CD4-positive, alpha-beta T cell (primary cell): ENCODE data around the gene LHX4. TPM values are rescaled to one million over a fixed set of nuclear protein-coding genes. Genes with fewer than 3 reads are reported as not detected.

ENCODE experiments used
- ATAC-seq: fragments of 200-7000 bp; cut with Tn5 transposase; one replicate; pipeline ENCODE4 v1.10.0; 2022; ENCODE audit warnings: mild to moderate bottlenecking; ENCODE audit not compliant: poor library complexity
- CTCF ChIA-PET: fragments of 350-600 bp; sonication (Branson Sonifier 250); formaldehyde crosslinking; loops from one replicate; lab custom pipeline; 2021; ENCODE audit warnings: antibody characterized with exemption, inconsistent platforms; lab: Charles Lee
- POLR2A ChIA-PET: fragments of 350-600 bp; sonication (Branson Sonifier 250); formaldehyde crosslinking; loops from one replicate; lab custom pipeline; 2021; ENCODE audit warnings: antibody characterized with exemption, inconsistent platforms; lab: Charles Lee
- DNase-seq, 14 experiments: peaks; one replicate each; pipeline ENCODE4 v3.0.0-alpha.2; 2013 to 2020; ENCODE audit warnings: mixed read lengths in 2 of 14
- H3K27ac ChIP-seq, 2 donors: one replicate each; pipeline versions ENCODE4 v1.5.1 to v1.7.0; 2013; ENCODE audit warnings: low read length in 2 of 2, low read depth in 1 of 2, mild to moderate bottlenecking in 1 of 2
- H3K27me3 ChIP-seq, 2 experiments: 1 replicate in 1 of 2; 2 replicates in 1 of 2; pipeline versions ENCODE4 v1.6.1 to v1.7.0; 2013; ENCODE audit warnings: low read length in 2 of 2, control low read depth in 1 of 2, mild to moderate bottlenecking in 1 of 2, moderate library complexity in 1 of 2; ENCODE audit not compliant: insufficient read depth in 2 of 2, control insufficient read depth in 1 of 2
- H3K36me3 ChIP-seq: one replicate; pipeline ENCODE4 v1.6.1; 2013; ENCODE audit warnings: low read length, control low read depth; ENCODE audit not compliant: insufficient read depth
- H3K4me1 ChIP-seq: one replicate; pipeline ENCODE4 v1.6.1; 2013; ENCODE audit warnings: low read length, control low read depth; ENCODE audit not compliant: insufficient read depth
- H3K4me3 ChIP-seq: one replicate; pipeline ENCODE4 v1.5.1; 2013; ENCODE audit warnings: mild to moderate bottlenecking, low read length, moderate library complexity
- H3K9me3 ChIP-seq, 2 experiments: 1 replicate in 1 of 2; 2 replicates in 1 of 2; pipeline versions ENCODE4 v1.6.1 to v1.7.0; 2013; ENCODE audit warnings: low read length in 2 of 2, mild to moderate bottlenecking in 2 of 2, control low read depth in 1 of 2, moderate library complexity in 1 of 2; ENCODE audit not compliant: control insufficient read depth in 1 of 2, insufficient read depth in 1 of 2
- H3K27ac Mint-ChIP-seq: one replicate; pipeline ENCODE4 v1.8.0; 2020; ENCODE audit warnings: mixed read lengths
- H3K27me3 Mint-ChIP-seq: one replicate; pipeline ENCODE4 v1.8.0; 2021; ENCODE audit warnings: mixed read lengths
- H3K36me3 Mint-ChIP-seq: one replicate; pipeline ENCODE4 v1.8.0; 2021; ENCODE audit warnings: low read depth, mixed read lengths
- H3K4me1 Mint-ChIP-seq: one replicate; pipeline ENCODE4 v1.8.0; 2021; ENCODE audit warnings: low read depth, mixed read lengths
- H3K4me3 Mint-ChIP-seq: one replicate; pipeline ENCODE4 v1.8.0; 2020; ENCODE audit warnings: mild to moderate bottlenecking, mixed read lengths
- H3K9me3 Mint-ChIP-seq: one replicate; pipeline ENCODE4 v1.8.0; 2020; ENCODE audit warnings: mixed read lengths
- intact Hi-C, 2 experiments: fragments of 100-400 bp; cut with DNase I in 1 of 2; cut with micrococcal nuclease in 1 of 2; formaldehyde crosslinking; loops; one replicate each; pipeline versions ENCODE4 v1.15.1 to v1.9.0; 2023 to 2025; cut with DNase I, micrococcal nuclease
- total RNA-seq, 174 experiments: library from RNA in 2 of 174; stranded (reverse) in 2 of 174; gene quantifications; one replicate each; pipeline ENCODE4 v1.2.3 and lab custom pipeline; 2021 to 2026
- TF ChIP-seq, protein P1 (sequence below): fragments of 200-600 bp; IDR thresholded peaks from one replicate; pipeline ENCODE4 v1.8.0; 2022; ENCODE audit warnings: antibody characterized with exemption, mild to moderate bottlenecking

The LHX4 gene
- total RNA-seq, 2 experiments from 2014 or later = 0.03 TPM; not detected in 1

DNA sequence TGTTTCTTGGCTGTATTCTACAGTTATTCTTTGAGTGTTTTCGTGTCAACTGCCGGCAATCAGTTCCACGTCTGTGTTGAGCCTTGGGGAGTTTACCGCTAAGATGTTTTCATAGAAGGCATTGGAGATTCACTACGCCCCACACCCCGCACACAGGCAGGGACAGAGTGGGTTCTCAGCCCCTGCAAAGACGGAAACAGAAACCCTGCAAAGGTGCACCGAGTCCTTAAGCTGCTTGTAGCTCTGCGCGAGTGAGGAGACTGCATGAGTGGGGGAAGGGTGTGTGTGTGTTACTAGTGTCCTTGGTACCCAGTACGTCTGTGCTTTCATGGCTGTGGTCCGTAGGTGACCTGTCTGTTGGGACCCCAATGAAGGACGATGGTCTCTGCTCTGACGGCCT, 1.9 kb downstream of the LHX4 start:
- Mint-ChIP-seq H3K36me3 (no peaks in the 10 kb centered on the region), H3K9me3 (no peaks in the 10 kb centered on the region), H3K4me1 (peaks cover 47% of the 10 kb centered on the region), H3K27me3 (peaks cover 91% of the 10 kb centered on the region), H3K27ac (no peak overlapping the region), H3K4me3 (peak overlapping the region; percentile 83)
- Histone ChIP-seq H3K27me3 (peaks cover 81 to 89% of the 10 kb centered on the region in 2 experiments), H3K9me3 (peaks cover 0 to 51% of the 10 kb centered on the region in 2 experiments), H3K27ac (no peak overlapping the region), H3K36me3 (no peaks in the 10 kb centered on the region), H3K4me3 (no peak overlapping the region), H3K4me1 (peaks cover 72% of the 10 kb centered on the region)
- no peak for ATAC-seq
- TF ChIP-seq, protein P1, sequence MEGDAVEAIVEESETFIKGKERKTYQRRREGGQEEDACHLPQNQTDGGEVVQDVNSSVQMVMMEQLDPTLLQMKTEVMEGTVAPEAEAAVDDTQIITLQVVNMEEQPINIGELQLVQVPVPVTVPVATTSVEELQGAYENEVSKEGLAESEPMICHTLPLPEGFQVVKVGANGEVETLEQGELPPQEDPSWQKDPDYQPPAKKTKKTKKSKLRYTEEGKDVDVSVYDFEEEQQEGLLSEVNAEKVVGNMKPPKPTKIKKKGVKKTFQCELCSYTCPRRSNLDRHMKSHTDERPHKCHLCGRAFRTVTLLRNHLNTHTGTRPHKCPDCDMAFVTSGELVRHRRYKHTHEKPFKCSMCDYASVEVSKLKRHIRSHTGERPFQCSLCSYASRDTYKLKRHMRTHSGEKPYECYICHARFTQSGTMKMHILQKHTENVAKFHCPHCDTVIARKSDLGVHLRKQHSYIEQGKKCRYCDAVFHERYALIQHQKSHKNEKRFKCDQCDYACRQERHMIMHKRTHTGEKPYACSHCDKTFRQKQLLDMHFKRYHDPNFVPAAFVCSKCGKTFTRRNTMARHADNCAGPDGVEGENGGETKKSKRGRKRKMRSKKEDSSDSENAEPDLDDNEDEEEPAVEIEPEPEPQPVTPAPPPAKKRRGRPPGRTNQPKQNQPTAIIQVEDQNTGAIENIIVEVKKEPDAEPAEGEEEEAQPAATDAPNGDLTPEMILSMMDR = no peak
- intact Hi-C loops = no loop called here
- ChIA-PET POLR2A (no interaction called here), CTCF (no interaction called here)
- no peak for DNase-seq

DNA sequence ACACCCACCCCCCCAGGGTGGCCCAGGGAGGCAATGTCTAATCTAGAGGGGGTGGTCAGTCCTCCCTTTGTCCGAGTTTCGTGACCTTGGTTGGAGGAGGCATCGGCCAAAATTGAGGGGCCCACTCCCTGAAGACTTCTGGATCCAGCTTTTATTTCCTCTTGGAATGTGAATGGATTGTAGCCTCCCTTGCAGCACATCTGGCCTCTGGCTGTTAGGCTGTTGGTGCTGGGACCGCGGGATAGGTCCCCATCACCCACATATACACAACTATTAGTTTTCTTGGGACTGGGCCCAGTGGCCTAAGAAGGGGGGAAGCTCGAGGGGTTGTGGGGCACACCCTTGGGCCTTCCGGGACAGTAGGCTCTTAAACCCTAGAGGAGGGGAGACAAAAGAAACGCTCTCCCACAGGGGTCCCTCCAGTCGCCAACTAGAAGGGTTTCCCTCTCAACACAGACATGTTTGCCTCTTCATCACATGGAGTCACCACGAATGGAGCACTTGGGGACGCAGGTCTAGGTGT, 2.5 kb downstream of the LHX4 start:
- Histone ChIP-seq H3K36me3 (no peaks in the 10 kb centered on the region), H3K27me3 (peaks cover 87 to 90% of the 10 kb centered on the region in 2 experiments), H3K9me3 (peaks cover 0 to 51% of the 10 kb centered on the region in 2 experiments), H3K4me1 (peaks cover 72% of the 10 kb centered on the region), H3K4me3 (no peak overlapping the region), H3K27ac (no peak overlapping the region)
- CTCF ChIA-PET = no interaction called here
- POLR2A ChIA-PET = no interaction called here
- DNase-seq (no peak), ATAC-seq (no peak)
- Mint-ChIP-seq H3K27me3 (peaks cover 91% of the 10 kb centered on the region), H3K27ac (no peak overlapping the region), H3K4me1 (peaks cover 50% of the 10 kb centered on the region), H3K9me3 (no peaks in the 10 kb centered on the region), H3K36me3 (no peaks in the 10 kb centered on the region), H3K4me3 (peak overlapping the region; percentile 83)
- TF ChIP-seq, protein P1 = no peak
- intact Hi-C loops = no loop called here

DNA sequence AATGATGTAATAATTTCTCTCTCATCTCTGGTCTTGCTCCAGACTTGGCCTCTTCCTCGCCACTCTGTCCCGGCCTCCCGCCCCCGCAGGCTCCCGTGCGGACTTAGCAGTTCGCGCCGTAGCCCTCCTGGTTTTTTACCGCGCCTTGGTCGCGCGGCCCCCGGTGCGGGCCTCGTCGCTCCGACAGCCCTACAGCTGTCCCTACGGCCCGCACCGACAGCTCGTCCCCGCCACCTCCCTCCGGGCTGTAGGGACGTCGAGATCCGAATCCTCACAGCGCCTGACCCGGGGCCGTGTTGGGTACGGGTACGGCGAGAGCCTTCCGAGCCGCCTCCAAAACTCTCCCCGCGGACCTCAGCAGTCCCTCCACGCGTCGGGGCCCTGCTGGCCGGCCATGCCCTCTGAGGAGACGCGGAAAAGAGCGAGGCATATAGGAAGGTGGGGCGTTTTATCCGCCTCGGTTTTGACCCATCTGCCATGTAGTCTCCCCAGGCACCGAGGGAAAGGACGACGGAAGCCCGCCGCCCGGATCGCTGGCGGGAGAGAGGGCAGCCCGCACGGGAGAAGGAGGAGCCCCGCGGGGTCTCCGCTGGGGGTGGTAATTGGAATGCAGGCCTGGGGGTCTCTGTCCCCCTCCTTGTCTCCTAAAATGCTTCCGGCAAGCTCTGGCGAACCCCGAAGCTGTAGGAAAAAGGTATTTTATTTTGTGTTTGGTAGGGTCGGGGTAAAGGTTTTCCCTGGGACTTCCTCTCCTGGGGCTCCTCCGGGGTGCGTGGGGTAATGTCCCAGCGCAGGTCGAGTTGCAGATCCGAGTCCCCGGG, 3.3 kb downstream of the LHX4 start:
- ChIA-PET CTCF (no interaction called here), POLR2A (no interaction called here)
- Histone ChIP-seq H3K27ac (no peak overlapping the region), H3K36me3 (no peaks in the 10 kb centered on the region), H3K9me3 (peaks cover 0 to 48% of the 10 kb centered on the region in 2 experiments), H3K27me3 (peaks cover 83 to 90% of the 10 kb centered on the region in 2 experiments), H3K4me1 (peaks cover 72% of the 10 kb centered on the region), H3K4me3 (no peak overlapping the region)
- TF ChIP-seq, protein P1 = no peak
- DNase-seq (no peak), ATAC-seq (no peak)
- intact Hi-C loops = no loop called here
- Mint-ChIP-seq H3K36me3 (no peaks in the 10 kb centered on the region), H3K9me3 (no peaks in the 10 kb centered on the region), H3K4me3 (peak overlapping the region; percentile 34), H3K27ac (no peak overlapping the region), H3K27me3 (peaks cover 91% of the 10 kb centered on the region), H3K4me1 (peaks cover 49% of the 10 kb centered on the region)
